Cerebellar cortex (tissue), 1 donor: ENCODE measurements around the gene WDR7.

Experiments
- DNase-seq: peaks from one replicate; pipeline ENCODE4 v3.0.0-alpha.2; 2015; ENCODE audit warnings: low spot score

WDR7 gene

DNA sequence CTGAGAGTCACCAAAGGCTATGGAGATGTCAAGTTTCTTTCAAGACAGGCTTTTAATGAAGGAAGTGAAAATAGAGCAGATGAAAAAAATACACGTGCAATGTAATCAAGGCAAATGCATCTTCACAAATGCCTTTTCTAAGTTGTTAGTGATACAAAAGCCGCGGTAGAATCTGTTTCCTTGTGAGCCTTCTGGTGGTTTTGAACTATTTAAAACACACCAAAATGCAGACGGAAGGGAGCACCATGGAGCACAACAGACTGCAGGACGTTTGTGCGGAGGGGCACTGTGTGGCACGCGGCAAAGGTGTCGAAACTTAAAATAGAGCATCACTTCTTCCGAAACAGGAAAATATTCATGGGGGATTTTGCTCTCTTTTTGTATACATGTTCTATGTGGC, 430.7 kb downstream of the WDR7 start:
- DNase-seq, result no peak

DNA sequence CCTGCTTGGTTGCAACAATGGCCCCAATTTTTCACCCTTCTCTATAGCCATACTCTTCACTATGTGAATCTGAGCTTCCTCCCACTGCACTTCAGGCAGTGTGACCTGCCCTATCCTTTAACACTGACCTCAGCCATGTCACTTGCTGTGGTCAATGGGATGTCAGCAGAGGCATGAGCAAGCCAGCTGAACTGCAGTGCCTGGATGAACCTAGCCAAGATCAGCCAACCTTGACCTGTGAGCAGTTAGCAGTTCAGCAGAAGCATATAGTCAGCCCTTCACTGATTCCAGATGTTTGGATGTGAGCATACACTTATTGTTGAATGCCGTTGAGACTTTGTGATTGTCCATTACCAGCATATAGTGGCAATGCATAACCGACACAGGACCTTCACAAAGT, 432.3 kb downstream of the WDR7 start:
- DNase-seq, result no peak

DNA sequence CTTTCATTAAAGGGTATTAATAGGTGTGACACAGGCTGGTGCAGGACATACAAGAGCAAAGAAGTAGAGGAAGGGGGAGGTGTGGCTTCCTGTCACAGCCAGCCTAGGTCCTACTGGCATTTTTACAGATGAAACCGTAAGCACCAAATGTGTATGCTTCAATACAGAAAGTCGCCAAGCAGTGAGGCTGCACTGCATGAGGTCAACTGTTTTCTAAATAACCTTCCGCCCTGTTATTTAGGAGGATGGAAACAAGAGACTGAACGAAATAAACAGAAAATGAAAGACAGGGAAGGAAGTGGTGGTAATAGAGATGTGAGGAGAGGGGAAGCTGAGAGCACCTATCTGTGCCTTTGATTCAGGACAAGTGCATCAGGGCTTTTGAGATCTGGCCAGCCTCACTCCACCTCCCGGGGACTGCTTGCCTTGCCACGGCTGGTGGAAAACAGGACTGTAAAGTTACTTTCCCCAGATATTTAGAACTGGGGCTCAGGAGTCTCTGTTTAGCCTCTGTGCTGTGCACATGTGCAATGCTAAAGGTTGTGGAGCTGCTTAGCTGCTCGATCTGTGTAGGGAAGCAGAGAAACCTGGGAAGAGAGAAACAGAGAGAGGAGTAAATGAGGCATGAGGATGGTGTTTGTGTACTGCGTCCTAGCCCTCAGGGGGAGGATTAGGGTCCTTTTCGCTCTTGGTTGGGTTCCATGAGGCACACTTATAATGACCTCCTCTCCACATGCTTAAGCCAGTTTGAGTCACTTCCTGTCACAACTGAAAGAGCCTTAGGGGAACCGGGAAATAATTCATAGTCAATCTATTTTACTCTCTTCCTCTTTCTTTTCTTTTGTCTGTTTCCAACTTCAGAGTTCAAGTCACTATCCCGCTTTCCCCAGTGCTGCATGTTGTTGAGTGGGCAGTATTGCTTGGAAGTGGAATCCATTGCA, 433.4 kb downstream of the WDR7 start:
- DNase-seq, result no peak

DNA sequence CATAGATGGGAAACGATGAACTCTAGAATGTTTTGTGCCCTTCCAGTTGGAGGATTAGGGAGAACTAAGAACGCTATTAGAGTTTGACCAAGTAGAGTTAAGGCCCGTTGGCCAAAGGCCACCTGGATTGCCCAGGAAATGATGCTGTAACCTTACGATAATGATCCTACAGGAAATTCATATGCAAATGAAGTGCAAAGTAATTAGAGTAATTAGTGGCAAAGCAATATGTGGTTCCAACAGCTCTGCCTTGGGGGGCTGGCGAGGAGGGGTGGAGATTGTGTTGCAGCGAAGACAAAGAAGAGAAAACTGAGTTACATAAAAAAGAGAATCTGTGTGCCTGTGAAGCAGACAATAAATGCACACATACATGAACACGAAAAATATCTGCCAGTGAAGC, 434.2 kb downstream of the WDR7 start:
- DNase-seq, result no peak

DNA sequence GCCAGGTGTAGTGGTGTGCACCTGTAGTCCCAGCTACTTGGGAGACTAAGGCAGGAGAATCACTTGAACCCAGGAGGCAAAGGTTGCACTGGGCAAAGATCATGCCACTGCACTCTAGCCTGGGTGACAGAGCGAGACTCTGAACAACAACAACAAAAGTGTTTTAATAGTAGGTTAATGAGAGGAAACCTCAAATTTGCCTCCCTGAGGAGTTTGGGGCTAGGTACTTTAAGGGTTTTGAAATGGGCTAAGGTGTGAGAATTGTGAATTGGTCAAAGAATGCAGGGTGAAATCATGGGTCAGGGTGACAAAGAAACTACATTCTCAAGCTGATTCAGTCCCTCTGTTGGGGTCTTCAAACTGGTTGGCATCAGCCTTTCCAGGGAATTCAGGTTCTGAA, 435.0 kb downstream of the WDR7 start:
- DNase-seq, result no peak
